Measurements from ENCODE around the gene SEC23A.

- TF ChIP-seq CTCF (IDR thresholded peaks at IDR 0.05): no peak
- TF ChIP-seq POLR2A (IDR thresholded peaks at IDR 0.05): no peak
Observed at GRCh38 chr14:38987781-38988180, 115.3 kb downstream of the SEC23A start.

All from lower leg skin (tissue), 3 donors.